HG02571 (cell line): ENCODE measurements around the gene CANX.

Source experiments
- ATAC-seq: cut with Tn5 transposase; IDR thresholded peaks from one replicate; pipeline ENCODE4 v1.9.1; 2021; ENCODE audit warnings: mild to moderate bottlenecking, moderate library complexity; ENCODE audit not compliant: unreplicated experiment

The CANX gene

DNA sequence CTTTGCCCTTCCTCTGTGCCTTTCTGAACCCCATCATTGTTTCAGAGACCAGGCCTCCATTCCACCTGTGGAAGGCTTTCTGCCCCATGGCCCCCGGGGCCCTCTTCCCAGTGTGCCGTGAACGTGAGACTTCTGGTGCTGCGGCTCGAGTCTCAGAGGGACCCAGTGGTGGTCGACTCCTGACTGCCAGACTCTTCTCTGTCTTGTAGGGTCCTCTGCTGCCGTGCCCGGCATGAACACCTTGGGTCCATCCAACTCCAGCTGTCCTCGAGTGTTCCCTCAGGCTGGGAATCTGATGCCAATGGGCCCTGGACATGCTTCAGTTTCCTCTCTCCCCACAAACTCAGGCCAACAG is 74.9 kb downstream of the CANX start:
- ATAC-seq = no peak

DNA sequence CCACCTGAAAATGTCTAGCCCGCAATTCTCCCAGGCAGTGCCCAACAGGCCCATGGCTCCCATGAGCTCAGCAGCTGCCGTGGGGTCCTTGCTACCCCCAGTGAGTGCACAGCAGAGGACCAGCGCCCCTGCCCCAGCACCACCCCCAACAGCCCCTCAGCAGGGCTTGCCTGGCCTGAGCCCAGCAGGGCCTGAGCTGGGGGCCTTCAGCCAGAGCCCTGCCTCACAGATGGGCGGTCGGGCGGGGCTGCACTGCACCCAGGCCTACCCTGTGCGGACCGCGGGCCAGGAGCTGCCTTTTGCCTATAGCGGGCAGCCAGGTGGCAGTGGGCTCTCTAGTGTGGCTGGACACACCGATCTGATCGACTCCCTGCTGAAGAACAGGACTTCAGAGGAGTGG is 75.7 kb downstream of the CANX start:
- ATAC-seq = no peak

DNA sequence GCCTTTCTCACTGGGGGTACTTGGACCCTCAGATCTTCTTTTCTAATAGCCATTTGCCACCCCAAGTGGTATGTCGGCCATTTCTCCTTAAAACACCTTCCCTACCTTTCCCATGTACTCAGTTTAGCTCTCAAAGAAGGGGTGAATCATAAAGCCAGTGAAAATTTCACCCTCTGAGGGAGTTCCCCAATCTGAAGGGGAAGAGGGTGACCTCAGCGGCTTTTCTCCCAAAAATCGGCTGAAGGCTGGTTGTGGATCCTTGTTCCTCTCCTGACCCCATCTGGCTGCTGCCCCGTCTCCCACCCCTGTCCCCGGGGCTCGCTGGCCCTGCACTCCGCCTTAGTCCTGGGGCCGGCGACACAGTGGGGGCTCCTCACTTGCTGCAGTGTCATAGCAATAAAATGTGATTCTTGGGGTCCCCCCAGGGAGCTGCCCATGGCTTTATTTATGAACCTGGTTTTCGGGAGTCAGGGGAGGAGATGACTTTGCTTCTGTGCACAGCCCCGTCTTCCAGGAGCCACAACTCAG is 77.7 kb downstream of the CANX start:
- no peak for ATAC-seq

DNA sequence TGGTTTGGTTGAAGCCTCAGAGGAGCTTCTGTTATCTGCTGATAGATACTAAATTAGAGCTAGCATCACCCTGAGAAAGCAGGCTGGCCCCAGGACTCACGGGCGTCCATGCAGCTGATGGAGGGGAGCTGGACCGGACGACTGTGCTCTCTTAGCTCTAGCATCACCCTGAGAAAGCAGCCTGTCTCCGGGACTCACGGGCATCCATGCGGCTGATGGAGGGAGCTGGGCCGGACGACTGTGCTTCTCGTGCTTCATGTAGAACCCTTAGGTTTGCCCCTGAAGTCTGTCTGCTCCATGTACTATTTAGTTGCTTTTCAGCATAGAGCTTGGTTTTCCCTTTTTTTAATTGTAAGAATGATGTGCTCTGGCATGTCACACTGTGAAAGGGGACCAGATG is 78.7 kb downstream of the CANX start:
- ATAC-seq = no peak

DNA sequence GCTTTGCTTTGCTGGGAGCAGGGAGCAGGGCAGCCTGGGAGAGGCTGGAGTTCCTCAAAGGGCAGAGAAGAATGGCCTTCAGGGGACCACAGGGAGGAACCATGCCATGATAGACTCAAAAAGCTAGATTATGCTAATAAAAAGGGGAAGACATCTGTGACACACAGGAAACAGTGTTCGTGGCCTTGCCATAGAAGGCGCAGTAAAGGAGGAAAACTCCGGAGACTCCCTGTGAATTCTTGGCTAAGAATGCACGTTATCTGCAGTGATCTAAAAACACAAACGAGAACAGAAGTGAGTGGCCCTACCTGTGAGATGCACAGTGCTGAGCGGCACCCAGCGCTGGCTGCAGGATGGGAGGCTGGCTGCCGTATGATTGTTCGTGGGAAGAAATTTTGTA is 79.1 kb downstream of the CANX start:
- no peak for ATAC-seq

DNA sequence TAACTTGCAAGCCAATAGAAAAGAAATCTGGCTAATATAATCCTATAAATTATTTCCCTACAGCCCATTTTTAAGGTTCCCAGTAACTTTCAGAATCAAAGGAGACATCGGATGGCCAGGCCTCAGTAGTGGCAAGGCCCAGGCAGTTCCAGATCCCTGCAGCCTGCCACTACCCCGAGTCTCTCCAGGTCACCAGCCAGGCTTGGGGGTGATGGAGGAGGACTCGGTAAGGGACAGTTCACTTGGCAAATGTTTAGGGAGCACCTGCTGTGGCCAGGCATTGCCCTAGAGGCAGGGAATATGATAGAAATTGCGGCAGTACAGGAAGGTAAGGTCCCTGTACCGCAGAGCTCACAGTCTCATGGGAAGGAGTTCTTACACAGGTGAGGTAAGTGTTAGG is 79.8 kb downstream of the CANX start:
- no peak for ATAC-seq

DNA sequence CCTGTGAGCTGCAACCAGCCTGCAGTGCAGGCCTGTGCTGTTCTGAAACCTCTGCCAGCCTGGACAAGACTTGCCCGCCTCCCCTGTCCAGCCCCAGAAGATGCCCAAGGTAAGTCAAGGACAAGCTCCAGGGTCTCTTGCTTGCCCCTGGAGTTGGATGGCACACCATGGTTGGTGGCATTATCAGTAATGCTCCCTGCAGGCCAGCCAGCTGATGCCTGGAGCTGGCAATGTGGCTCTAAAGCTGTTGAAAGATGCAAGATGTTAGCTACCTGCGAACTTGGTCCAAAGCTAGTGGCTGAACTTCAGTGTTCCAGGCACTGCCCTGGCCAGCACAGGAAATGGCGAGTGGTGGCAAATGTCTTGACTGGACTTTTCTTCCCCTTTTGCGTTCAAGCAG is 81.1 kb downstream of the CANX start:
- no peak for ATAC-seq

DNA sequence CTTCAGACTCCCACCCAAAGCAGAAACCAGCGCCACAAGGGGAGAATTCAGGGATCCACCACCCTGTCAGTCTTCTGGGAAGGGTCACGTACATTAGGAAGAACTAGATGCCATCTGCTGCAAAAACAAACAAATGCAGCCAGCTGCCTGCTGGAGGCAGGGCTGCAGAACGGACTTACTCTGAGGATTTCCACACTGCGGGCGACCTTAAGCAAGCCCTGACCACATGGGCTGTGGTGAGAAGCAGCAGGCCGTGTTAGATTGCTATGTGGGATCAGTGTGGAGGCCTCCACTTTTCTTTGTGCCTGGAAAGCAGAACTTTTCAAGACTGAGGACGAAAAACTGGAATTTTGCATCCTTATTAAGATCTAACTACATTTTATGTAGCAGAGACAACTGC is 81.6 kb downstream of the CANX start:
- ATAC-seq = no peak
